Jurkat, Clone E6-1 (cell line): Measurements from ENCODE around the gene EGR4.

Experiments
- DNase-seq: peaks from one replicate; pipeline ENCODE4 v3.0.0-alpha.2; 2011; ENCODE audit warnings: low read depth, low spot score
- H3K4me3 ChIP-seq: 2 replicates; pipeline ENCODE4 v1.5.1; 2011; ENCODE audit warnings: mild to moderate bottlenecking, low read length, control low read depth, moderate library complexity

EGR4 gene

DNA sequence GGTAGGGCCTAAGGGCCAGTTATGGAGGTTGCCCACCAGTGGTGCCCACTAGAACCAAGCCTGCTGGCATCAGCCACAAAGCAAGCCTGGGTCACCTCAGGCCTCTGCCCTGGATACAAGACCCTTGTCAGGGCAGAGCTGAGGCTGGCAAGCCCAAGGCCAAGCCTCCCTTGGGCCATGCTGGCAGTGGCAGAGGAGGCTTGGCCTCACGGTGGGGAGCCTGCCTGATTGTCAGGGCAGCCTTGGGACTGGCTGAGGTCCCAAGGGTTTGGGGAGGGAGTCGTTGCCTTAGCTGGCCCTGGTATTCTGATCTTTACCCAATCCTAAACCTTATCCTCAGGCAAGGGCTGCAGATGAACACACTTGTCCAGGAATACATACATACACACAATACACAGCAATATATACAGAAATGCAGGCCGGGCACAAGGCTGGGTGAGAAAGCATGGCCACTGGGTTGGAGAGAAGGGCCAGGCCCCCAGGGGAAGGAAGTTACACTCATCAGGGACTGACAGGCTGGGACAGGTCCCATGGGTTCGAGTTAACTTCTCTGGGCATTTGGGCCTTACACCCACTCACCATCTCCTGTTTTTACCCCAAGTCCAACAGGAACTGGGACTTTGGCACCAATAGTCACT lies 38.2 kb downstream of the EGR4 start:
- DNase-seq, result no peak
- H3K4me3 ChIP-seq, result no peak overlapping the region

DNA sequence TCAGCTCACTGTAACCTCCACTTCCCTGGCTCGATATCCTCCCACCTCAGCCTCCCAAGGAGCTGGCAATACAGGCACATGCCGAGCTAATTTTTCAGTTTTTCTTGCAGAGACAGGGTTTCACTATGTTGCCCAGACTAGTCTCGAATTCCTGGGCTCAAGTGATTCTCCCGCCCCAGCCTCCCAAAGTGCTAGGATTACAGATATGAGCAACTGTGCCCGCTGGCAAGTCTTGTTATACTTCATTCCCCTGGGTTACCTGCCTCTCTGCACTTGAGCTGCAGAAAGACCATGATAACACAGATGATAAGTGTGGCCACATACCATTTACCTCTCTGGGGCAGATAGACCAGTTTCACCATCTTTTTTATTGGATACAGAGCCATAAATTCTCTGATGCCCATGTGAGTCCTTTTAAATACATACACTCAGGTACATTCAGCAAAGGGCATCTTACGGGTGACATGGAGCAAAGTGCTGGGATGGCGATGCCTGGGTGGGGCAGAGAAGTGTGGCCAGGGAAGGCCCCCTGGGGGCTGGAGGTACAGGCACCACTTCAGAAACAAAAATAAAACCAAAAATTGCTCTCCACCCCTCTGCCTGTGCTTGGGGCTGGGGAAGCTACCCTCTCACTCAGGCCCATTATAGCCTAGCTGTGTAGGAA lies 38.9 kb downstream of the EGR4 start:
- no peak overlapping the region for H3K4me3 ChIP-seq
- no peak for DNase-seq

DNA sequence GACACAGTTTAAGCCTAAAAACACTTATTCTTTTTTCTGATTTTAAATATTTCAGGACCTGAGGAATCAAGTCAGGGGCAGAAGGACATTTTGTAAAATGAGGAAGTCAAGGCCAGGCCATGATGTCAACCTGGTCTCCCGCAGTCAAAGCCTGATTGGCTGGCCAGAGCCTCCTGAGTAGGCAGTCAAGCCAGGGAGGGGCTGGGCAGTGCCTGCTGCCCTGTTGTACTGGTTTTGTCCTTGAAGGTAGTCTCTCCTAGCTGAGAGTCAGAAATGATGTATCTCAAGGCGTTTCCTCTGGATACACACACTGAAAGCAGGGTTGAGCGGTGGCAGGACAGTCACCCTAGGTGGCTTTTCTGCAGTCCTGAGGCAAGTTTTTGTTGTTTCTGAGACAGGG lies 39.4 kb downstream of the EGR4 start:
- H3K4me3 ChIP-seq, result no peak overlapping the region
- no peak for DNase-seq

DNA sequence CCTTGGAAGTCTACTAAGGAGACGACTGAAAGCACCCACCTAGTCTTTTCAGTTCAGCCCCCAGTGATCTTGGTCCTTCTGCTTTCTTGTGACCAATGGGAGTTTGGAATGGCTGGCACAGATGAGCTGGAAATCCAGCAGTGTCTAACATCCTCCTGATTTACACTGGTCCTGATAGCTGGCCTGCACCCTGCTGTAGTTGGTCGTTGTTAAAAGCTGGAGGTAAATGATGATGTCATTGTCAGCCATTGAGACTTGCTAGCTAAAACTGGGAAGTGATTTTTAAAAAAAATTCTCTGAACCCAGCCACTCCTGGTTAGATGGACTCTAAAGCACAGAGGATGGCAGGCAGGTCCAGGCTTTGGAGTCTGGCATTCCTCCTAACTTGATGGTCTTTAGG lies 39.9 kb downstream of the EGR4 start:
- no peak for DNase-seq
- H3K4me3 ChIP-seq, result no peak overlapping the region

DNA sequence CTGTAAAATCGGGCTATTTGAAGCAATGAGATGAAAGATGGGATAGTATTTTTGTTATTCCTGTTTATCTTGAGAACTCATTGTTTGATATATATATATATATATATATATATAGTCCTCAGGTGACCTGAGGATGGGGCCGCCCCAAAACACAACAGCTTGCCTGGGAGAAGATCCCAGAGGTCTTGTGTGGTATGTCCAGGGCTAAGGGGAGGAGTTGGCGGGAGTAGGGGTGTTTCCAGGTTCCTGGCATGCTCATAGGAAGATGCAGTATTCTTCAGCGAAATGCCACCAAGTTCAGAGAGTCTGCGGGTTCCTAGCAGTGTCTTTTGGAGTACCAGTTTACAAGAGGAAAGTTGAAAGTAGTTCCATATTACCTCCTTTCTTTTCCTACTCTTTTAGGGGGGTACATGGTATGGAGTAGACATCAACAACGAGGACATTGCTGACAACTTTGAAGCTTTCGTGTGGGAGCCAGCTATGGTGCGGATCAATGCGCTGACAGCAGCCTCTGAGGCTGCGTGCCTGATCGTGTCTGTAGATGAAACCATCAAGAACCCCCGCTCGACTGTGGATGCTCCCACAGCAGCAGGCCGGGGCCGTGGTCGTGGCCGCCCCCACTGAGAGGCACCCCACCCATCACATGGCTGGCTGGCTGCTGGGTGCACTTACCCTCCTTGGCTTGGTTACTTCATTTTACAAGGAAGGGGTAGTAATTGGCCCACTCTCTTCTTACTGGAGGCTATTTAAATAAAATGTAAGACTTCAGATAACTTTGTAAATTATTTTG lies 40.9 kb downstream of the EGR4 start:
- no peak for DNase-seq
- no peak overlapping the region for H3K4me3 ChIP-seq

DNA sequence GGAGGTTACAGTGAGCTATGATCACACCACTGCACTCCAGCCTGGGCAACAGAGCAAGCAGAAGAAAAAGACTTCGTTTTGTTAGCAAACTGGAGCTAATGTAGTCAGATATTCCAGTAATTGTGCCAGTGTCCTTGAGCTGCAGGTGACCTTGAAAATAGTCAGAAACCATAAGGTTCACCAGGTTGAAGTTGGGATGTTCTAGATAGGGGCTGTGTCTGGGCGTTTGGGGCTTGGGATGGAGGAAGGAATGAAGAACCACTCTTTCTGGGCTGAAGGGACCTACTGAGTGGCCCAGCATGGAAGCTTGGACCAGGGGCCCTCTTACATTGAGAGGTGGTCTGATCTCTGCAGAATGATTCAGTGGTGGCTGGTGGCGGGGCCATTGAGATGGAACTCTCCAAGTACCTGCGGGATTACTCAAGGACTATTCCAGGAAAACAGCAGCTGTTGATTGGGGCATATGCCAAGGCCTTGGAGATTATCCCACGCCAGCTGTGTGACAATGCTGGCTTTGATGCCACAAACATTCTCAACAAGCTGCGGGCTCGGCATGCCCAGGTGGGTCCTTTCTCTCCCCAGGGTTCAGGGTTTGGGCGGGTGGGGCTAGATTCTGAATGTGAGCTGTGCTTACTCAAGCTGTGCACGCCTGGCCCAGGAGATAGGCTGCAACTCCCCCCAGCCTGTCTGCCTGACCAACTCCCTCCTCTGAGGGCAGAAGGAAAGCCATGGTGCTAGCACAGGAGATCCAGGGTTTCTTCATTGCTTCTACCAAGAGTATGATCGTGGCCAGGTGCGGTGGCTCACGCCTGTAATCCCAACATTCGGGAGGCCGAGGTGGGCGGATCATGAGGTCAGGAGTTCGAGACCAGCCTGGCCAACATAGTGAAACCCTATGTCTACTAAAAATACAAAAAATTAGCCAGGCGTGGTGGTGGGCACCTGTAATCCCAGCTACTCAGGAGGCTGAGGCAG lies 42.2 kb downstream of the EGR4 start:
- no peak overlapping the region for H3K4me3 ChIP-seq
- no peak for DNase-seq

DNA sequence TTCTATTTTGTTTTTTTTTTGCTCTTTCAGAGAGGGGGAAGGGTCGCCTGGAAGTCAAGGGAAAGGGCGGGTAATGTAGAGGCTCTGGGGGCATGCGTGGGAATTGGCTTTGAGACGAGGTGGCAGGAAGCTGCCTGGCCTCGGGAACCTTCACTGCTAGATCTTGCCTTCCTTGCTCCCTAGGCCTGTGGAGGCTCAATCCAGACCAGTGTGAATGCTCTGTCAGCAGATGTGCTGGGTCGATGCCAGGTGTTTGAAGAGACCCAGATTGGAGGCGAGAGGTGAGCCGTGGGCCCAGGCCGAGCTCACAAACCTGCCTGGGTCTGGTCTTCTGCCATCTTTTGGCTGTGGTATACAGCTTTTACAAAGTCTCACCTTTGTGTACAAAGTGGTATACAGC lies 43.7 kb downstream of the EGR4 start:
- no peak overlapping the region for H3K4me3 ChIP-seq
- no peak for DNase-seq

DNA sequence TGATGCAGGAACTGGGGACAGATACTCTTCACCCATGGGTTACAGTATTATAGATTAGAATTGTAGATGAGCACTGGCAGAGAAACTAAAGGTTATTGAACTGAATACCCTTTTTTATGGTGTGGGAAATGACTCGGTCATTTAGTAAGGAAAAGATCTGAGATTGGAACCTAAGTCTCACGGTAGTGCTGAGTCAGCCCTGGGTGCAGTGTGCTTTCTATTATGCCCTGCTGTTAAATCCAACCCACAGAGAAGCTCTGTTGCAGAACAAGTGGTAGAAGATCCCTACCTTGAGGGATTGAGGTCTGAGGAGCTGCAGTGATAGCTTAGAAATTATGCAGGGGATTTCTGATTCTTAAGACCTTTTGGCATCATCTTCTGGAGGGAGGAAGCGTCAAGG lies 46.5 kb downstream of the EGR4 start:
- DNase-seq, result no peak
- H3K4me3 ChIP-seq, result no peak overlapping the region

DNA sequence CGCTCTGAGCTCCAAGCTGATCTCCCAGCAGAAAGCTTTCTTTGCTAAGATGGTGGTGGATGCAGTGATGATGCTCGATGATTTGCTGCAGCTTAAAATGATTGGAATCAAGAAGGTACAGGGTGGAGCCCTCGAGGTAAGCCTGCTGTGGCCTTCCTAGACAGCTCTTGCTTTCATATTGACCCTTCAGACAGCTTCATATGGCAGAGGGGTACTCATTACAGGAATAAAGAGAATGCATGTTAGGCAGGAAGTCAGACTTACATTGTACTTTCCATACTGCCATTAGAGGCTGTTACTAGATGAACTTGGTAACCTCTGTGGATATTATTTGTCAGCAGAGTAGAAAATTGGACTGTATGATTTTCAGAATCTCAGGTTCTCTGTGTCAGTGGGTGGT lies 48.8 kb downstream of the EGR4 start:
- H3K4me3 ChIP-seq, result no peak overlapping the region
- DNase-seq, result no peak

DNA sequence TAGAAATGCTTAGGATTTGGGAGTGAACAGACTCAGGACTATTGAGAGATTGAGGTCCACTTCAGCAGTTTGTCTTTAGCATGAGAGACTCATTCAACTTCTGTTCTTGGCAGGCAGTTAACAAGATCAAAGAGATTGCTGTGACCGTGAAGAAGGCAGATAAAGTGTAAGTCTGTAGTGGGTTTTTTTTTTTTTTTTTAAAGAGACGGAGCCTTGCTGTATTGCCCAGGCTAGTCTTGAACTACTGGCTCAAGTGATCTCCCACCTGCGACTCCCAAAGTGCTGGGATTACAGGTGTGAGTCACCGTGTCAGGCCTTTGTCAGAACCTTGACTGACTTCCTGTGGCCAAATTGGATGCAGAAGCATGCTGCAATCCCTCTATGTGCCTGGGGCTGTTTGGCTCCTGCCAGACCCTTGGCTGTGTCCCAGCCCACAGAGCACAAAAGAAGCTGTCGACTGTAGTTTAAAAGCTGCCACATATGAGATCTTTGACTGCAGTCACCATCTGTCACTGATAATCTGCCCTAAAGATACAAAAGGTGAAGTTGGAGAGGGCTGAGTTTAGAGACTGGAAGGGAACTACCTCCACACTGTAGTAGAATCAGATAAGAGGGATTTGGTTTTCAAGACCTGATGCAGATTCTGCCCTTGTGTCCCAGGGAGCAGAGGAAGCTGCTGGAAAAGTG lies 49.3 kb downstream of the EGR4 start:
- DNase-seq, result peak; percentile 29
- H3K4me3 ChIP-seq, result no peak overlapping the region
